Measurements from ENCODE around the gene RNF152.

- TF ChIP-seq CTCF (IDR thresholded peaks at IDR 0.05) (no peak), POLR2A (IDR thresholded peaks at IDR 0.05) (no peak)
Observed at GRCh38 chr18:61827591-61827990, 65.2 kb downstream of the RNF152 start.

Measured in heart left ventricle (tissue), 13 donors.